Mammary epithelial cell (primary cell): ENCODE data around the gene CSTPP1.

Experiments
- CTCF ChIP-seq, 2 donors: IDR thresholded peaks in 1 of 2; conservative IDR thresholded peaks in 1 of 2; 2 replicates each; pipeline ENCODE4 v1.5.1; 2011 to 2012; ENCODE audit warnings: inconsistent platforms in 2 of 2, low read length in 2 of 2, mild to moderate bottlenecking in 2 of 2, control low read depth in 1 of 2, low read depth in 1 of 2; ENCODE audit not compliant: insufficient read depth in 1 of 2; ENCODE audit errors: extremely low read depth in 1 of 2
- EZH2 ChIP-seq: IDR thresholded peaks from 2 replicates; pipeline ENCODE4 v1.6.1; 2012; ENCODE audit warnings: low read length, inconsistent platforms, borderline replicate concordance

DNA sequence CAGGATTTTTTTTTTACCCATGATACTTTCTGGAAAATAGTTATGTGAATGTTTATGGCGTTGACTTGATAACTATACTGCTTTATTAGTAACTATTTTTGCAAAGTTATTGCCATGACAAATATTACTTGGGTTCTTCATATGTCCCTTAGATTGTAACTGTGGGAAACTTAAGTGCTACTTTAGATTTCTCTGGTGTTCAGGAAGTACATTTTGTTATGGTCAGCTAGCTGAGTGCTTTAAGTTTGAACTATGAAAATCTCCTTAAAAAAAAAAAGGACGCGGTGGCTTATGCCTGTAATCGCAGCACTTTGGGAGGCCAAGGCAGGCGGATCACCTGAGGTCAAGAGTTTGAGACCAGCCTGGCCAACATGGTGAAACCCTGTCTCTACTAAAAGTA is 42.8 kb downstream of the CSTPP1 start:
- TF ChIP-seq CTCF (conservative IDR thresholded peaks at IDR 0.05 in 1 of 2, IDR thresholded peaks at IDR 0.05 in 1 of 2; ENCODE audit: extremely low read depth in 1 of 2, insufficient read depth in 1 of 2, low read depth in 1 of 2, low read length in 2 of 2) (no peak), EZH2 (no peak)
